Suprapubic skin (tissue), 4 donors: ENCODE data around the gene DOK4.

ENCODE experiments used
- CTCF ChIP-seq, 2 donors: fragments of 200-600 bp in 1 of 2; fragments of 450-650 bp in 1 of 2; sonication (generic) in 1 of 2; IDR thresholded peaks; one replicate each; pipeline ENCODE4 v1.5.1; 2016 to 2019; ENCODE audit warnings: antibody characterized with exemption in 2 of 2, mild to moderate bottlenecking in 1 of 2, moderate library complexity in 1 of 2
- POLR2A ChIP-seq, 2 donors: fragments of 450-650 bp; IDR thresholded peaks; one replicate each; pipeline ENCODE4 v1.6.1; 2017; ENCODE audit warnings: antibody characterized with exemption in 2 of 2, mild to moderate bottlenecking in 2 of 2, moderate library complexity in 2 of 2
- POLR2AphosphoS5 ChIP-seq, 3 donors: sonication (generic); formaldehyde crosslinking; IDR thresholded peaks; one replicate each; pipeline ENCODE4 v1.6.1; 2017; ENCODE audit warnings: antibody characterized with exemption in 3 of 3

GRCh38 chr16:57479976-57480753 lies 6.1 kb downstream of the DOK4 start:
- TF ChIP-seq CTCF (IDR thresholded peaks at IDR 0.05) (no peak), POLR2A (IDR thresholded peaks at IDR 0.05) (no peak), POLR2AphosphoS5 (IDR thresholded peaks at IDR 0.05) (no peak)
